GM18508 (cell line): Measurements from ENCODE around the gene GPANK1.
A peak's percentile ranks its signal among the peaks of the same experiment; 100 is the strongest.

Experiments used
- ATAC-seq: cut with Tn5 transposase; IDR thresholded peaks from one replicate; pipeline ENCODE4 v1.9.1; 2021; ENCODE audit warnings: moderate number of reproducible peaks; ENCODE audit not compliant: insufficient read depth, unreplicated experiment

Gene GPANK1

DNA sequence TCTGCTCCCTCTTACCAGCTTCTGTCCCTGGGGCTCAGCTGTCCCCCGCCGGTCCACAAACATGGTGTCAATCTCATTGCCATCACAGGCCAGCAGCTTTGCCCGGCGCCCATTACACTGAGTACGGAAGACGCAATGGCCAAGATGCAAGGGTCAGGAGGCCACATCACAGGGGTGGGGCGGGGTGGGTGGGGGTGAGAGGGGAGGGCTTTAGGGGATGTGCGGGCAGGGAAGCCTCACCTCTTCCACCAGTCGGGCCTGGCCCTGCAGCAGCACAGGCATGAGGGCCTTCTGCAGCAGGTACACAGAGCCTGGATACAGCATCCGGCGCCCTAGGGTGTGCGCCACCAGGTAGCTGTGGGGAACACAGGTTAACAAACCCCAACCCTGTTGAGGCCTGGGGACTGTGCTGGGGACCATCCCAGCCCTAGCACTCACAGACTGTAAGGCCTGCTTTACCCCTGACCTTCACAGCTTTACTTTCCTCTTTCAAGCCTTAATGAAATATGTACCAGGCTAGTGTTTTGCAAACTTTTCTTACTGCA is 26.8 kb upstream of the GPANK1 start:
- no peak for ATAC-seq

DNA sequence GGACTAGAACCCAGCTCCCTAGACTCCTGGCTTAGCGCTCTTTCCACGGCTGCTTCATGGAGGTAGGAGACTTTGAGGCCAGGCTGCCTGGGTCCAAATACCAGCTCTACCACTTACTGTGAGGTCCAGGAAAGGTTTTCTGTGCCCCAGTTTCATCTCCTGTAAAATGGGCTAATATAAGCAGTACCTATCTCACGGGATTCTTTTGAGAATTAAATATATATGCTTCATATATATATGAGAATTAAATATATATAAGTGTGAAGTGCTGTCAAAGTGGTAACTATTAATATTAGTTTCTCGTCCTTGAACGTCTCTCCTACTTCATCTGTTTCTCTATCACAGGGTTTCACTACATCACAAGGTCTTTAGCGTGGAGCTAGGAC is 26.3 kb upstream of the GPANK1 start:
- ATAC-seq: no peak

DNA sequence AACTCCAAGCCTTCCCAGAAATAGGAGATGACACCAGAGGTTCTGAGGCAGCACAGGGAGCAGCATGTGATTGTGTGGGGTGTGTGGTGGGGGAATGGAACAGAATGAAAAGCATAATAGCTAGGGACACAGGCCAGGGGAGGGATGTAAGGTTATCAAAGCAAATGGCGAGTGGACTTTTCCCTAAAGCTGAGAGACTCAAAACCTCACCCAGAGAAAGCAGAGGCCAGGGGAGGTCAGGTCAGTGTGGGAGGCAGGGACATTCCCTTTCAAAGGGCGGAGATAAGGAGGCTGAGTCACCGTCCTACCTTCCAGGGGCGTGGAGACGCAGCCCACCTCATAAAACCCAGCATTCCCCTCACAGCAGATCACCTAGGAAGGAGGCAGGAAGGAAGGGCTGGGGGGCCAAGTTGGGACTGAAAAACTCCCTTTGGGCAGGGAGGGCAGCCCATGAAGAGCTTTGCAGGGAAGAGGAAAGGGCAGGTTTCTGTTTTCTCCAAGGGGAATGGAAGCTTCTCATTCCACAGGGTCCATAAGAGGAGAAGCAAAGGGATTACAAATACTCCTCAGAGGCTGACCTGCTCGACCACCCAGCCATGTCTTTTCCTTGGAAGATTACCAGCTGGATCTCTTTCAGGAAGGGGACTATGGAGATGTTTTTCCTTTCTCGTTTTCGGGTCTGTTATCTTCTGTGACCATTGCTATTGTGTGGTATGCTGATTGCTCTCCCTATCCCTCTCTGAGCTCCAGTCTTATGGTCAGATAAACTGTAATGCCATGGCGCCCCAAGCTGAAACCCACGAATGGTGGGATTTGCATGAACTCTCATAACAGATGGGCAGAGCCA is 25.7 kb upstream of the GPANK1 start:
- ATAC-seq: no peak

- ATAC-seq: no peak
Measured at GRCh38 chr6:31689249-31690110, 24.7 kb upstream of the GPANK1 start.

- ATAC-seq: no peak
Measured at GRCh38 chr6:31687860-31688693, 23.3 kb upstream of the GPANK1 start.

GRCh38 chr6:31687321-31687720 is 22.5 kb upstream of the GPANK1 start:
- ATAC-seq: no peak

DNA sequence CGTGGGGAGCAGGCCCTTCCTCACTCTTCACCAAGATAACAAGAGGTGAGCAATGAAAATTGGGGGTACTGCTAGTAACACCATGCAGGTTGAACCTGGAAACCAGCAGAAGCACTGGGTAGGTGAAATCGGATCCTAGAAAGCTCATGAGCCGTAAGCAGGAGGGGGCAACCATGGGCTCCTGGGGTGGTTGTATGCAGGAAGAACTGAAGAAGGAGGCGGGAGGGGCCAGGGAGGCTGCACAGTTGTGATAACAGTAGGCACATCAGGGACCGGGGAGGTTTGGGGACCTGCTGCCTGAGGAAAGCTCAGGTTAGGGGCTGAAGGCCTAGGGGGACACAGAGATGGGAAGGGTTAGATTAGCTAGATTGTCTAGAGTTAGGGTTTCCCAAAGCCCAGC is 21.7 kb upstream of the GPANK1 start:
- ATAC-seq: no peak

GRCh38 chr6:31683591-31683990 is 18.8 kb upstream of the GPANK1 start:
- no peak for ATAC-seq

DNA sequence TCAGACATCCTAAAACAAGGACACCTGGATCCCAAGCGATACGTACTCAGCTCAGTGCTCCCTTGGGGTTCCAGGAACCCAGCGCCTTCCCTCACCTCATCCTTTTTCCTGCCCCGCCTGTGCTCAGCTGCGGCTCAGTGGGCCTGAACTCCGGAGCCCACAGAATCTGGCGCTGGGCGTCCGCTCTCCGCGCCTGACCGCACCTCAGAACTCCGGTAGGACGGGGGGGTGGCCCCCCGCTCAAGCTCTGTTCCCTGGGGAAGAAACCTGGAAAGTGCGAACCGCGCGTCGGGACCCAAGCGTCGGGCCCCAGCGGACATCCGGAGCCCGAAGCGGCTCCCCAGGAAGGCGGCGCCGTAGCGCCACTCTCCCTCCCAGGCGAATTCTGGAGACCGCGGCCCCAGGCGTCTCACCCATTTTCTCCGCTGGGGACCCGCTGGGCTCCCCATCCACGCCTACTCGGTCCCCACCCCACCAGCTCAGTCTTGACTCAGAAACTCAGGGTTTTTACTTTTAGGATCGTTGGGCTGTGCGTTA is 16.4 kb upstream of the GPANK1 start:
- ATAC-seq: no peak

GRCh38 chr6:31680226-31681134 is 15.7 kb upstream of the GPANK1 start, which contains the start of gene LY6G5C:
TSS of gene LY6G5C (minus strand) at chr6:31681067. CDS start at chr6:31680373, 694 bp downstream.
- ATAC-seq: no peak

DNA sequence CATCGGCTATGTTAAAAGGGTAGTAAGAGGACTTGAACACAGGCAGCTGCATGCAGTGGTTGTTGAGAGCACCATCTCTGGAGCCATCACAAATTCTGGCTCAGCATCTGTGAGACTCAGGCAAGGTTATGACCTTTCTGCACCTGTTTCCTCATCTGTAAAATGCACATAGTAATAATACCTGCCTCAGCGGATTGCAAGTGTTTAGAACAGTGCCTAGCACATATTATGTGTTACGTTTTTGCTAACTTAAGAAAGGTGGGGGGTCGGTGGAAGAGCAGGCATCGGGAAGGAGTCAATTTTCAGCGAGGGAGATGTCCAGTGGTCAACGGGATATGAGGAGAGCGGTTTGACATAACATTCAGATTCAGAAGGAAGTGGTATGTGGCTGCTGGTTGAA is 13.2 kb upstream of the GPANK1 start:
- ATAC-seq: no peak

DNA sequence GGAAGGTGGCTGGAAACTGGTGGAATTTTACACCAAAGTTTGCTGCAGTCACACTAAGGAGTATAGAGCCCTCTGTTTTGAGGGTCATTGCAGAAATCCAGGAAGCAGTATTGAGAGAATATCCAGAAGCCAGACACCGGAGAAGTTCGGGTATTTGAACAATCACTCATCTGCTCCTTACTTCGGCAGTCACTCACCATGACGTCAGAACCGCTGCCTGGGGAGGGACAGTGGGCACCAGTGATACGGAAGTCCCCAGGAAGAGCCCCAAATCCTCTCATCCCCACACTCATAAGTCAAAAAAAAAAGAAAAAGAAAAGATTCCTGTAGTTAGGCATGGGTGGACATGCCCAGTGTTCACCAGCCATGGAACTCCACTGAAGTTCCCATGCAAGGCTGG is 12.1 kb upstream of the GPANK1 start:
- ATAC-seq: no peak

DNA sequence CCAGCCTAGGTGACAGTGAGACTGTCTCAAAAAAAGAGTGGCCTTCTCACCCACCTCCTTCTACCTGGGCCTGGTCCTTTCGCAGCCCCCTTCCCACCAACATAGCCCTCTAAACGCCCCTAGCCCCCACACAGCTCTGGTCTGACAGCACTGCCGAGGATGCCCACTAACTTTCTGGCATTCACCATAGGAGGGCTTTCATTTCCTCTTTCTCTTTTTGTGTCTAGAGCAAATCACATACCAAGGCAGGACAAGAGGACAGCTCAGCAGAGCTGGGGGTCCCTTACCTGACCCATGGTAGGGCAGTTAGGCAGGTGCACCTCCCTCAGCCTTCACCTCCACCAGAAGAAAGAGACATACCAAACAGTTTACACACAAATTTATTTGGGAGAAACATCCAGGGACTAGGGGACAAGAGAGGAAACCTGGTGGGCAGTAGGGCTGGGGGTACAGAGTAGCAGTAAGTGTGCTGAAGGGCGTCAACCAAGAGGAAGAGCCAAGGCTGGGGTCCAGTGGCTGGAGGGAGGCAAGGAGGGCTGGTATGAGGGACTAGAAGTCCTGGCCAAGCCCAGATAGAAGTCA is 11.6 kb upstream of the GPANK1 start:
- no peak for ATAC-seq

DNA sequence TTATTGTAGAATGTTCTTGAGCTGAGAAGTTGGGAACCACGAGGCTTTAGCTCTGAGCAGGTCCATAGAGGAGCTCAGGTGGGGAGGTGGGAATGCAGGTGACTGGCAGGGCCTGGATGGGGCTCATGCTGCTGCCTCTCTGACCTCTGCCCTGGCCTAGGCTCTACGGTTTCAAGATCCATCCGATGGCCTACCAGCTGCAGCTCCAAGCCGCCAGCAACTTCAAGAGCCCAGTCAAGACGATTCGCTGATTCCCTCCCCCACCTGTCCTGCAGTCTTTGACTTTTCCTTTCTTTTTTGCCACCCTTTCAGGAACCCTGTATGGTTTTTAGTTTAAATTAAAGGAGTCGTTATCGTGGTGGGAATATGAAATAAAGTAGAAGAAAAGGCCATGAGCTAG is 4.9 kb upstream of the GPANK1 start, which contains the start of gene LY6G5B:
Gene LY6G5B (plus strand): TSS at position 301 of the 400 bp plus-strand sequence. CDS start 975 bp downstream, outside the sequence.
- ATAC-seq: no peak

DNA sequence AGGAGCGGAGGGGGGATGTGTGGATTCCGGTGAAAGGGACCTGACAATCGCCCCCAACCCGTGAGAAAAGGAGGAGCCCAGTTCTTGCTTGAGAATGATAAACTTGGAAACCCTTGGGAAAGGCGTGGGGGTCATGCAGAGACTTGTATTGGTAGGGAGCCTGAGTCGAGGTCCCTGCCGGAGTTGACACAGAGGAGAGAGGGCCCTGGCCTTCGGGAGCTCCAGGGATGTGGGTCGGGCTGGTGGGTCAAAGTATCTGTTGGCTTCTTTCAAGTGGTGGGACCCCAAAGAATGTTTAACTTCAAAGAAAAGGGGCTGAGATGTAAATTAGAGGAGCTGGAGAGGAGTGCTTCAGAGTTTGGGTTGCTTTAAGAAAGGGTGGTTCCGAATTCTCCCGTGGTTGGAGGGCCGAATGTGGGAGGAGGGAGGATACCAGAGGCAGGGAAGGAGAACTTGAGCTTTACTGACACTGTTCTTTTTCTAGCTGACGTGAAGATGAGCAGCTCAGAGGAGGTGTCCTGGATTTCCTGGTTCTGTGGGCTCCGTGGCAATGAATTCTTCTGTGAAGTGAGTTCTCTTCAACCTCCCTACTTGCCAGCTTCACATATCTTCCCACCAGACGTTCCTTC is 1.7 kb upstream of the GPANK1 start:
- ATAC-seq: no peak

- ATAC-seq: peak; percentile 55
Measured at GRCh38 chr6:31665501-31666336, 922 bp upstream of the GPANK1 start, which contains the start of gene CSNK2B. TSS of gene CSNK2B (plus strand) at chr6:31666080. CDS start at chr6:31666832, 752 bp downstream.
